ENCODE measurements around the gene HERC6. TPM values are rescaled to one million over a fixed set of nuclear protein-coding genes. Genes with fewer than 3 reads are reported as not detected.
A peak's percentile ranks its signal among the peaks of the same experiment; 100 is the strongest.

Gene HERC6
- total RNA-seq, 1 experiment from 2014 or later = 7.6 TPM

GRCh38 chr4:88350786-88351185 is 27.9 kb upstream of the HERC6 start:
- Histone ChIP-seq H3K9me3 (no peaks in the 10 kb centered on the region), H3K4me3 (ENCODE audit: low read depth, low read length) (no peak overlapping the region), H3K36me3 (ENCODE audit: control insufficient read depth, insufficient read depth, low read length) (no peaks in the 10 kb centered on the region), H3K4me1 (peaks cover 10% of the 10 kb centered on the region), H3K27me3 (replicated peaks; ENCODE audit: control insufficient read depth, insufficient read depth, low read length) (no peaks in the 10 kb centered on the region)
- no peaks in the 10 kb centered on the region for H3K9me3 Mint-ChIP-seq (ENCODE audit: unreplicated experiment)
- no peak overlapping the region for H3K4me3 Mint-ChIP-seq (ENCODE audit: unreplicated experiment)
- no peak for DNase-seq
- no TSS peak for BruUV-seq (replicated peaks)
- intact Hi-C loops (cut with micrococcal nuclease; ENCODE audit: unreplicated experiment) = no loop called here
- H3K27ac Mint-ChIP-seq (ENCODE audit: unreplicated experiment) = no peak overlapping the region
- POLR2A ChIA-PET = no interaction called here
- H3K4me1 Mint-ChIP-seq (ENCODE audit: low read depth, unreplicated experiment) = peaks cover 7% of the 10 kb centered on the region
- no peaks in the 10 kb centered on the region for H3K27me3 Mint-ChIP-seq (ENCODE audit: insufficient read depth, unreplicated experiment)
- H3K36me3 Mint-ChIP-seq (ENCODE audit: insufficient read depth, unreplicated experiment) = no peaks in the 10 kb centered on the region
- no peak for TF ChIP-seq CTCF (IDR thresholded peaks at IDR 0.05; ENCODE audit: insufficient read depth in 1 of 2, low read depth in 1 of 2, low read length in 1 of 2, severe bottlenecking in 1 of 2, unreplicated experiment in 1 of 2)
- CTCF ChIA-PET = no interaction called here

- H3K36me3 Mint-ChIP-seq (ENCODE audit: insufficient read depth, unreplicated experiment) = no peaks in the 10 kb centered on the region
- no peak overlapping the region for H3K4me3 Mint-ChIP-seq (ENCODE audit: unreplicated experiment)
- CTCF ChIA-PET = no interaction called here
- no TSS peak for BruUV-seq (replicated peaks)
- Histone ChIP-seq H3K4me1 (peaks cover 10% of the 10 kb centered on the region), H3K9me3 (no peaks in the 10 kb centered on the region), H3K4me3 (ENCODE audit: low read depth, low read length) (no peak overlapping the region), H3K36me3 (ENCODE audit: control insufficient read depth, insufficient read depth, low read length) (no peaks in the 10 kb centered on the region), H3K27me3 (replicated peaks; ENCODE audit: control insufficient read depth, insufficient read depth, low read length) (no peaks in the 10 kb centered on the region)
- POLR2A ChIA-PET = no interaction called here
- intact Hi-C loops (cut with micrococcal nuclease; ENCODE audit: unreplicated experiment) = loop anchor here (2.0 kb wide), 1 partner anchor 67 kb away; the partner anchor contains the start of gene PPM1K
- H3K4me1 Mint-ChIP-seq (ENCODE audit: low read depth, unreplicated experiment) = peaks cover 7% of the 10 kb centered on the region
- DNase-seq = peak in 1 of 2 experiments; percentile 19
- H3K27ac Mint-ChIP-seq (ENCODE audit: unreplicated experiment) = peak overlapping the region; percentile 43
- no peaks in the 10 kb centered on the region for H3K27me3 Mint-ChIP-seq (ENCODE audit: insufficient read depth, unreplicated experiment)
- H3K9me3 Mint-ChIP-seq (ENCODE audit: unreplicated experiment) = no peaks in the 10 kb centered on the region
- no peak for TF ChIP-seq CTCF (IDR thresholded peaks at IDR 0.05; ENCODE audit: insufficient read depth in 1 of 2, low read depth in 1 of 2, low read length in 1 of 2, severe bottlenecking in 1 of 2, unreplicated experiment in 1 of 2)
These were observed 26.5 kb upstream of the HERC6 start for GRCh38 chr4:88352062-88352740.

GRCh38 chr4:88353324-88353723 is 25.3 kb upstream of the HERC6 start:
- no peak overlapping the region for H3K4me3 ChIP-seq (ENCODE audit: low read depth, low read length)
- POLR2A ChIA-PET = no interaction called here
- peaks cover 10% of the 10 kb centered on the region for H3K4me1 ChIP-seq

More at GRCh38 chr4:88353324-88353723, 25.3 kb upstream of the HERC6 start:
- Mint-ChIP-seq H3K36me3 (ENCODE audit: insufficient read depth, unreplicated experiment) (no peaks in the 10 kb centered on the region), H3K9me3 (ENCODE audit: unreplicated experiment) (no peaks in the 10 kb centered on the region), H3K27me3 (ENCODE audit: insufficient read depth, unreplicated experiment) (no peaks in the 10 kb centered on the region), H3K27ac (ENCODE audit: unreplicated experiment) (no peak overlapping the region), H3K4me1 (ENCODE audit: low read depth, unreplicated experiment) (peaks cover 7% of the 10 kb centered on the region), H3K4me3 (ENCODE audit: unreplicated experiment) (no peak overlapping the region)
- intact Hi-C loops (cut with micrococcal nuclease; ENCODE audit: unreplicated experiment) = loop anchor here (2.0 kb wide), 1 partner anchor 69 kb away; the partner anchor contains the start of gene PPM1K
- BruUV-seq (replicated peaks) = no TSS peak
- Histone ChIP-seq H3K9me3 (no peaks in the 10 kb centered on the region), H3K36me3 (ENCODE audit: control insufficient read depth, insufficient read depth, low read length) (no peaks in the 10 kb centered on the region), H3K27me3 (replicated peaks; ENCODE audit: control insufficient read depth, insufficient read depth, low read length) (no peaks in the 10 kb centered on the region)
- DNase-seq = no peak
- no peak for TF ChIP-seq CTCF (IDR thresholded peaks at IDR 0.05; ENCODE audit: insufficient read depth in 1 of 2, low read depth in 1 of 2, low read length in 1 of 2, severe bottlenecking in 1 of 2, unreplicated experiment in 1 of 2)
- CTCF ChIA-PET = no interaction called here
